GM19240 (cell line): ENCODE results near the gene EZH2.
A peak's percentile ranks its signal among the peaks of the same experiment; 100 is the strongest.

Experiments
- DNase-seq: peaks from one replicate; pipeline ENCODE4 v3.0.0; 2011; ENCODE audit warnings: low spot score; ENCODE audit not compliant: insufficient read length

EZH2 gene

GRCh38 chr7:148901178-148901577, 17.1 kb upstream of the EZH2 start:
- DNase-seq: no peak

DNA sequence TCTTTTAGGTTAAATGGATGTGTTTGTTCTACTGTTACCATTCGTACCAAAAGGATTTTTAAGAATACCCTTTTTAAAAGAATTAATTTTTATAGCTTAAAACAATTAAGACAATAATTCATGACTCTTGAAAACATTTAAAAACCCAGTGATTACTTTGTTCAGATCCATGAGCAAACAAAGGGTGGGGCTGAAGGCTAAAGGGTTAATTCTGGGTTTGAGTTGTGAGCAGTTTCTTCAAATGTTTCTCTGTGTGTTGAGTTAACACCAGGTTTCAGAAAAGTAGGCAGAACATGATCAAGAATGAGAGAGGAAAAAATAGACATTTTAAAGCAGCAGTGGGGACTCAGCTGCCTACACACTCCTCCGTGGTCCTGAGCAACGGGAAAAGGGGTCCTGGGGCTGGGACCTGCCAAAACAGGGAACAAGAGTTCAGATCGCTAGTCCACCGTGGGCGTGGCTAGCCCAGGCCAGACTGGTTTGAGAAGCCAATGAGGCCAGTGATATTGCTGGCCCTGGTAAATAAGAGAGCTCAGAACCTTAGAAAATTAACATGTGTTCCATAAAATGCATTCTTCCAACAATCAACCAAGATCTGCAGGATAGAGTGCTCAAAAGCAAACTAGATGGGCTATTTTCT, 14.9 kb upstream of the EZH2 start:
- no peak for DNase-seq

DNA sequence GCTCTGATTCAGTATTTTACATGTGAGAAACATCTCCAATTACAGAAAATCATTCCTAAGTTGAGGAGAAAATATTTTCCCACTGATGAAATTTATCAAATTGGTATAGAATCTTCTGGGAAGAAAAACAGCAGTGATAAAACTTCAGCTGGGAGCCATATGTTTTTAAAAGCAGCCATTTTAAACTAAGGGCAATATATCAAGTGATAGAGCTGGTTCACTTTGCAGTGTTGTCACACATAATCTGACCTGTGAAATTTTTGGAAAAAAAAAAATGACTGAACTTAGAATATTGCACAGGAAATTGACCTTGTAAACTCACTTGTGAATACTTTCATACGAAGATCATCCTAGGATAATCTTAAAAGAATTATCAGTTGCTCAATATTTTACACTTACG, 10.5 kb upstream of the EZH2 start:
- DNase-seq: no peak

DNA sequence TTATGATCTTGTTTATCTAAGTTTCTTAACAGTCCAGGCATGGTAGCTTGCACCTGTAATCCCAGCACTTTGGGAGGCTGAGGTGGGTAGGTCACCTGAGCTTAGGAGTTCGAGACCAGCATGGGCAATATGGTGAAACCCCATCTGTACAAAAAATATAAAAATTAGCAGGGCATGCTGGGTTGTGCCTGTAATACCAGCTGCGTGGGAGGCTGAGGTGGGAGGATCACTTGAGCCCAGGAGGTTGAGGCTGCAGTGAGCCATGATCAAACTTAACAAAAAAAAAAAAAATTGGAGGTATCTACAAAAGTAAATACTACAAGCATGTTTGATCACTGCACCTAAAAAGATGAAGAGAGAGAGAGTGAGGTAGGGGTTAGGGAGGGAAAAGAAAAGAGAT, 9.0 kb upstream of the EZH2 start:
- DNase-seq: no peak

DNA sequence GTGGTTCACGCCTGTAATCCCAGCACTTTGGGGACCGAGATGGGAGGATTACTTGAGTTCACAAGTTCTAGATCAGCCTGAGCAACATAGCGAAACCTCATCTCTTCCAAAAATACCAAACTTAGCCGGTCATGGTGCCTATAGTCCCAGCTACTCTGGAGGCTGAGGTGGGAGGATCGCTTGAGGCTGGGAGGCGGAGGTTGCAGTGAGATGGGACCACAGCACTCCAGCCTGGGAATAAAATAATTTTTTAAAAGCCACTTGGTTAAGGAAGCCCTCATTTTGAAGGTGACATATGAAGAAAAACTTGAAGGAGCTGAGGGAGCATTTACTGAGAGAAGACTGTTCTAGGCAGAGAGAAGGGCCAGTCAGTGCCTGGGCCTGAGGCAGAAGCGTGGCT, 4.2 kb upstream of the EZH2 start:
- DNase-seq: no peak

DNA sequence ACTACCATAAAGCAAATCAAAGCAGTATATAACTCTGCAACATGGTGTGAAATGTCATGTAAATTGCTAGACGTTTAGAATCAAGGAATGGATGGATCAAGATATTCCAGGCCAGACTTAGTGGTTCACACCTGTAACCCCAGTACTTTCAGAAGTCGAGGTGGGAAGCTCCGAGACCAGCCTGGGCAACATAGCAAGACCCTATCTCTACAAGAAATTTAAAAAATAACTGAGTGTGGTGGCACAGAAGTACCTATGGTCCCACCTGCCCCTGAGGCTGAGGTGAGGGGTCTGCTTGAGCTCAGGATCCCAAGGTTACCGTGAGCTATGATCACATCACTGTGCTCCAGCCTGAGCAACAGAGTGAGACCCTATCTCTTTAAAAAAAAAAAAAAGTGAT, 2.8 kb upstream of the EZH2 start:
- no peak for DNase-seq

GRCh38 chr7:148884299-148885022, 370 bp upstream of the EZH2 start:
- peak; percentile 80 for DNase-seq

DNA sequence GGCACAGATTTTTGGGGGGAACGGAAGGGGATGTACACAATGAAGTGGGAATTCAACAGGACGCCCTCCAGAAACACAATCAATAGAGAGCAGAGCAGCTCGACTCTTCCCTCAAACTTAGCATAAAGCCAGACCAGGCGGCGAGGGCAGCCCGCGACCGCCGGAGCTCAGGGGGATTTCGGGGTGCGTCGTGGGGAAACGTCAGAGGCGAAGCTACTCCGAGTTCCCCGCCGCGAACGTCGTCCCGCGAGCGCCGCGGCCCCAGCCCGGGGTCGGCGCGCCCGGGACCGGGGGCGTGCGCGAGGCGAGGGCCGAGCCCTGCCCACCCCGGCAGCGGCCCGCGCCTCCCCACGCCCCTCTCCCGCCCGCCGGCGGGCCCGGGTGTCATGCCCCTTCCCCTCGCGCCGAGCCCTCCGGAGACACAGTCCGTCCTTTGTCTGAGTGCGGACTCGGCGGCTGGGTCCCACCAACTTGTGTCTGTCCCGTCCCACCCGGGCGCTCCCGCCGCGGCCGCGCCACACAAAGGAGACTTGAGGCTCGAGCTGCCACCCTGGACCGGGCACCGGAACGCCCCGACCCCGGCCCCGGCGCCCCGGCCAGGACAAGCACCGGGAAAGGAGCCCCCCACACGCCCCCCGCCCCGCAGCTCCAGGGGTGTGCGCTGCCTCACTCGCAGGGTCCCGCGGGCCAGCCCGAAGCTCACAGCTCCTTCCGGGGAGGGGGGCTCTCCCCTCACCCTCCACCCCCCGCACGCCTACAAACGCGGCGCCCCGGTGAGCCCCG, 634 bp downstream of the EZH2 start:
- no peak for DNase-seq

GRCh38 chr7:148882841-148883265, 1.2 kb downstream of the EZH2 start:
- no peak for DNase-seq

GRCh38 chr7:148882192-148882591, 1.9 kb downstream of the EZH2 start:
- DNase-seq: no peak

DNA sequence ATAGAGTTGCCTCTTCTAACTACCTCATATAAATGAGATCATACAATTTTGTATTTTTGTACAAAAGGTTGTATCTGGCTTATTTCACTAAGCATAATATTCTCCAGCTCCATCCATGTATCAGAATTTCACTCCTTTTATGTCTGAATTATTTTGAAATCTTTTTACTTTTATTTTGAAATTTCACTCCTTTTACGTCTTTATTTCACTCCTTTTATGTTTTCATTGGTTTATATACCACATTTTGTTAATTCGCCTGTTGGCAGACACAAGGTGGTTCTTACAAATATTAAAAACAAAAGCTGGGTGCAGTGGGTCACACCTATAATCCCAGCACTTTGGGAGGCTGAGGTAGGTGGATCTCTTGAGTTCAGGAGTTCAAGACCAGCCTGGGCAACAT, 5.8 kb downstream of the EZH2 start:
- no peak for DNase-seq

DNA sequence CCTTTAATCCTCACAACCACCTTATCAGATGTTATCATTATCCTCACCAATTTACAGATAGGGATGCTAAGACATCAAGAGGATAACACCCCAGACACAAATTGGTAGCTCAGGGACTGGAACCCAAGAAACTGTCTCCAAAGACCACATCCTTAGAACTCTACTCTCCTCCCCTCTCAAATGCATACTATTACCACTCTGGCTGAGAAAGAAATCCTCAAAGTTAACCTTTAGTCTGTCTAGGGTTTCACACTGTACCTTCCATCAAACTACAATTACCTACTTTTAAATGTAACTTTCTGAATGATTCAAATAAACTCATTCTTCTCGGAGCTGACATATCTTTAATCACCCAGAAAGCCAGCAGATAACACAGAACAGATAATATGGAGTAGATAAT, 6.6 kb downstream of the EZH2 start:
- DNase-seq: no peak

DNA sequence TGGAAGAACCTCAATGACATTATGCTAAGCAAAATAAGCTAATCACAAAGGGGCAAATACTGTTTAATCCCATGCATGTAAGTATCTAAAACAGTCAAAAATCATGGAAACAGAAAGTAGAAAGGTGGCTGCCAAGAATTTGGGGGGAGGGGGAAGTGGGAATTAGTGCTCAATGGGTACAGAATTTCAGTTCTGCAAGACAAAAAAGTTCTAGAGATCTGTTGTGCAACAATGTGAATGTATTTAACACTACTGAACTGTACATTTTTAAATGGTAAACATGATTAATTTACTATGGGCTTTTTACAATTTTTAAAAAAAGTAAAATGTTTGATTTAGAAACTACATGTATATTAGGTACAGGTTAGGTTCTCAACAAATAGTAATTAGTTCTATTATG, 11.9 kb downstream of the EZH2 start:
- no peak for DNase-seq

DNA sequence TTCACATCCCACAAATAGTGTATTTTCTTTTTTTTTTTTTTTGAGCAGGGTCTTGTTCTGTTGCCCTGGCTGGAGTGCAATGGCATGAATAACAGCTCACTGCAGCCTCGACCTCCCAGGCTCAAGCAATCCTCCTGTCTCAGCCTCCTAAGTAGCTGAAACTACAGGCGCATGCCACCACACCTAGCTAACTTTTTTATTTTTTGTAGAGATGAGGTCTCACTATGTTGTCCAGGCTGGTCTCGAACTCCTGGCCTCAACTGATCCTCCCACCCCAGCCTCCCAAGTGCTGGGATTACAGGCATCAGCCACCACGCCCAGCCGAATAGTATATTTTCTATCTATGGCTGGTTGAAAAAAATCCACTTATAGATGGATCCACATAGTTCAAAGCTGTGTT, 12.5 kb downstream of the EZH2 start:
- no peak for DNase-seq

- DNase-seq: no peak
Observed at GRCh38 chr7:148871030-148871429, 13.1 kb downstream of the EZH2 start.

DNA sequence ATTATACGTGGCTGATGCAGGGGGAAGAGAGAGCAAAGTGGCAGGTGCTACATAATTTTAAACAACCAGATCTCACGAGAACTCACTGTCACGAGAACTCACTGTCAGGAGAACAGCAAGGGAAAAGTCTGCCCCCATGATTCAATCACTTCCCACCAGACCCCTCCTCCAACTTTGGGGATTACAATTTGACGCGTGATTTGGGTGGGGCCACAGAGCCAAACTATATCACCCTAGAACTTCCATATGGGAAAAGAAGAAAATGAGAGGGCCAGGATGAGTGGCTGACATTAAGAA, 15.8 kb downstream of the EZH2 start:
- no peak for DNase-seq

DNA sequence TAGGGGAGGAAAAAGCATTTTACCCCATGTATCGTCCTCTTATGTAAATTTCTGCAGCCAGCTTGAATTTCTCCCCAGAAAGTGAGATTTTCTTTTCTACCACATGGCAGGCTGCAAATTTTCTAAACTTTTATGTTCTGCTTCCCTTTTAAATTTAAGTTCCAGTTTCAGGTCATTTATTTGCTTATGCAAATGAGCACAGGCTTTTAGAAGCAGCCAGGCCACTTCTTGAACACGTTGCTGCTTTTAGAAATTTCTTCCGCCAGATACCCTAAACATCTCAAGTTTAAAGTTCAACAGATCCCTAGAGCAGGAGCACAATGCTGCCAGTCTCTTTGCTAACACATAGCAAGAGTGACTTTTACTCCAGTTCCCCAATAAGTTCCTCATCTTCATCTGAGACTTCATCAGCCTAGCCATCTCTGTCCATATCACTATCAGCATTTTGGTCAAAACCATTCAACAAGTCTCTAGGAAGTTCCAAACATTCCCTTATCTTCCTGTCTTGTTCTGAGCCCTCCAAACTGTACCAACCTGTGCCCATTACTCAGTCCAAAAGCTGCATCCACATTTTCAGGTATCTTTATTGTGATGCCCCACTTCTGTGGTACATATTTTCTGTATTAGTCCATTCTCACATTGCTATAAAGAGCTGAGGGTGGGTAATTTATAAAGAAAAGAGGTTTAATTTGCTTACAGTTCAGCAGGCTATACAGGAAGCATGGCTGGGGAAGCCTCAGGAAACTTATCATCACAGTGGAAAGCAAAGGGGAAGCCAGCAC, 16.3 kb downstream of the EZH2 start:
- DNase-seq: no peak

DNA sequence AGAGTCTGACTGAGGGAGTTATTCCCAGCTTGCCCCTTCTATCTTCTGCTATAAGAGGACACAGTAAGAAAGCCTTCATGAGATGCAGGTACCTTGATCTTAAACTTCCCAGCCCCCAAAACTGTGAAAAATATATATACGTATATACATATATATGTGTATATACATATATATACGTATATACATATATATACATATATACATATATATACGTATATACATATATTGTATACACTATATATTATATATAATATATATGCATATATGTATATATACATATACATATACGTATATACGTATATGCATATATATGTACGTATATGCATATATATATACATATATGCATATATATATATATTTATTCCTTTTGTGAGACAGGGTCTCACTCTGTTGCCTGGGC, 17.7 kb downstream of the EZH2 start:
- DNase-seq: no peak

DNA sequence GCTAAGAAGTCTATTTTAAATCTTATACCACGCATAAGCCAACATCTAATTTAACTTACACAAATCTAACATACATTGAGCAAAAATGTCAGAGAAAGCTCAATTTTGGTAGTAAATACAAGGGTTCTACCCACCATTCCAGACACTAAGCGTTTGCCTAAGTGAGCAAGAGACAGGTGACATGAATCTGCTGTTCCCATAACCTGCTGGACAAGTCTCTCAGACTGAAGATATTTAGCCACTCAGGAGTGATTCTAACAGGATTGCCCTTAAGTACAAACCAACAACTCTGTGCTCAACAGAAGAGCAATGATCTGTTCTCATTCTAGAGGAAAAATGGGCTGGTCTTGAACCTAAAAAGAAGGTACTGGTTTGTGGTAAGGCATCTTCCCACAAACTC, 18.8 kb downstream of the EZH2 start:
- DNase-seq: no peak

GRCh38 chr7:148863324-148863723, 20.8 kb downstream of the EZH2 start:
- DNase-seq: no peak

DNA sequence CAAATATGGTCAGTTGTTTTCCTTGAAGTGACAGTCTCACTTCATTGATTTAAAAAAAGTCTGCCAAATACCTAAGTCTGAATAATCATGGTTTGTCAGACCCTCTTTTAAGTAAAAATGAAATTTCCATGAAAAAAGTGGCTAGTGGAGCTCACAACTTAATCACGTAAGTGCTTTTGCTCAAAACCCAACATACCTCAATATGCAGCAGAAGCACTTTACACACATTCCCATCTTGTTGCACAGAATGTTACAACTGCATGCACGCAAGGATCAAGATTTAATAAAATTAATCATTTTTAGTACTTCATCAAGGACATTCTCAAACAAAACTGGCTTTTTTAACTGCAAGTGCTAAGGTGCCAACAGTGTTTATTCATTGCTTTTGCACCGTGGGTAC, 21.6 kb downstream of the EZH2 start:
- DNase-seq: no peak

- no peak for DNase-seq
Observed at GRCh38 chr7:148858489-148858888, 25.6 kb downstream of the EZH2 start.
